Peyer's patch (tissue), 4 donors: Measurements from ENCODE around the gene KRTAP4-2. TPM values are rescaled to one million over a fixed set of nuclear protein-coding genes. Genes with fewer than 3 reads are reported as not detected.
A peak's percentile ranks its signal among the peaks of the same experiment; 100 is the strongest.
"Not testable (repeated sequence)": the region's sequence is repeated elsewhere in the genome, so short reads cannot be mapped to it uniquely, and the experiment has no call there.

Experiments used
- DNase-seq, 3 donors: peaks; one replicate each; pipeline ENCODE4 v3.0.0-alpha.2; 2017 to 2019
- H3K27ac ChIP-seq, 4 donors: fragments of 200-600 bp; sonication (generic); one replicate each; pipeline ENCODE4 v1.5.1; 2016 to 2019
- H3K27me3 ChIP-seq, 2 donors: fragments of 200-600 bp; sonication (generic); one replicate each; pipeline ENCODE4 v1.5.1; 2019
- H3K36me3 ChIP-seq, 3 donors: fragments of 200-600 bp; sonication (generic); one replicate each; pipeline ENCODE4 v1.5.1; 2016 to 2019
- H3K4me1 ChIP-seq, 4 donors: fragments of 200-600 bp; sonication (generic); one replicate each; pipeline ENCODE4 v1.5.1; 2016 to 2019
- H3K4me3 ChIP-seq, 4 donors: fragments of 200-600 bp; sonication (generic); 1 replicate in 3 of 4; 2 replicates in 1 of 4; pipeline ENCODE4 v1.5.1; 2016 to 2019; ENCODE audit warnings: mild to moderate bottlenecking in 1 of 4
- H3K9me3 ChIP-seq, 4 donors: fragments of 200-600 bp; sonication (generic); one replicate each; pipeline ENCODE4 v1.5.1; 2016 to 2019; ENCODE audit warnings: mild to moderate bottlenecking in 1 of 4
- CTCF ChIP-seq, 6 experiments: fragments of 450-650 bp in 4 of 6; fragments of 200-600 bp in 2 of 6; sonication (generic) in 1 of 6; IDR thresholded peaks; one replicate each; pipeline ENCODE4 v1.5.1; 2017 to 2019; ENCODE audit warnings: antibody characterized with exemption in 6 of 6, mild to moderate bottlenecking in 3 of 6, moderate library complexity in 1 of 6
- POLR2A ChIP-seq, 2 donors: fragments of 450-650 bp; IDR thresholded peaks; one replicate each; pipeline ENCODE4 v1.5.1; 2017; ENCODE audit warnings: antibody characterized with exemption in 2 of 2, mild to moderate bottlenecking in 2 of 2, moderate library complexity in 2 of 2
- total RNA-seq, 4 donors: library from RNA; depleted of rRNA; stranded (reverse); fragments of >200 nt; gene quantifications; one replicate each; pipeline ENCODE4 v1.1.0, GENCODE V29; 2016

The KRTAP4-2 gene
- total RNA-seq, 4 donors from 2014 or later, result not detected

GRCh38 chr17:41211845-41212466 is 33.9 kb upstream of the KRTAP4-2 start:
- peak in 1 of 3 donors; percentile 51 for DNase-seq
- Histone ChIP-seq H3K27me3 (no peaks in the 10 kb centered on the region), H3K4me3 (no peak overlapping the region), H3K9me3 (no peaks in the 10 kb centered on the region), H3K4me1 (no peaks in the 10 kb centered on the region), H3K27ac (no peak overlapping the region), H3K36me3 (no peaks in the 10 kb centered on the region)
- TF ChIP-seq POLR2A (IDR thresholded peaks at IDR 0.05) (no peak), CTCF (IDR thresholded peaks at IDR 0.05) (no peak)

GRCh38 chr17:41199421-41200078 is 21.5 kb upstream of the KRTAP4-2 start:
- no peaks in the 10 kb centered on the region for H3K9me3 ChIP-seq
- H3K27me3 ChIP-seq, result no peaks in the 10 kb centered on the region
- TF ChIP-seq CTCF (IDR thresholded peaks at IDR 0.05) (no peak), POLR2A (IDR thresholded peaks at IDR 0.05) (no peak)
- no peaks in the 10 kb centered on the region for H3K36me3 ChIP-seq
- H3K4me3 ChIP-seq, result no peak overlapping the region
- H3K4me1 ChIP-seq, result no peaks in the 10 kb centered on the region
- no peak for DNase-seq
- no peak overlapping the region for H3K27ac ChIP-seq

GRCh38 chr17:41196068-41196467 is 18.0 kb upstream of the KRTAP4-2 start:
- no peaks in the 10 kb centered on the region for H3K27me3 ChIP-seq
- DNase-seq, result no peak
- H3K27ac ChIP-seq, result no peak overlapping the region
- no peaks in the 10 kb centered on the region for H3K9me3 ChIP-seq
- TF ChIP-seq POLR2A (IDR thresholded peaks at IDR 0.05) (no peak), CTCF (IDR thresholded peaks at IDR 0.05) (no peak)
- H3K36me3 ChIP-seq, result no peaks in the 10 kb centered on the region
- H3K4me1 ChIP-seq, result no peaks in the 10 kb centered on the region
- no peak overlapping the region for H3K4me3 ChIP-seq

GRCh38 chr17:41190328-41190727 is 12.3 kb upstream of the KRTAP4-2 start:
- no peak for TF ChIP-seq POLR2A (IDR thresholded peaks at IDR 0.05)
- TF ChIP-seq CTCF (IDR thresholded peaks at IDR 0.05), result no peak
- H3K36me3 ChIP-seq, result no peaks in the 10 kb centered on the region
- H3K4me3 ChIP-seq, result no peak overlapping the region
- no peaks in the 10 kb centered on the region for H3K4me1 ChIP-seq
- H3K27ac ChIP-seq, result no peak overlapping the region
- DNase-seq, result no peak
- no peaks in the 10 kb centered on the region for H3K27me3 ChIP-seq
- H3K9me3 ChIP-seq, result no peaks in the 10 kb centered on the region

- not testable (repeated sequence) for H3K9me3 ChIP-seq, H3K27ac ChIP-seq, H3K27me3 ChIP-seq, DNase-seq, H3K36me3 ChIP-seq, H3K4me1 ChIP-seq, H3K4me3 ChIP-seq
Measured at GRCh38 chr17:41189837-41190318, 11.9 kb upstream of the KRTAP4-2 start, which contains the start of gene KRTAP9-1. TSS of gene KRTAP9-1 (plus strand) at chr17:41189887. CDS start at chr17:41189887, 0 bp downstream.

- Histone ChIP-seq H3K4me1 (peaks cover 0 to 6% (median 0%) of the 10 kb centered on the region in 4 donors), H3K27ac (no peak overlapping the region), H3K27me3 (no peaks in the 10 kb centered on the region), H3K36me3 (no peaks in the 10 kb centered on the region), H3K4me3 (no peak overlapping the region), H3K9me3 (no peaks in the 10 kb centered on the region)
- TF ChIP-seq CTCF (IDR thresholded peaks at IDR 0.05) (no peak), POLR2A (IDR thresholded peaks at IDR 0.05) (no peak)
- DNase-seq, result no peak
Measured at GRCh38 chr17:41186872-41187271, 8.9 kb upstream of the KRTAP4-2 start.
